ENCODE results near the gene CFAP97.

GRCh38 chr4:185242749-185243533, 39.1 kb upstream of the CFAP97 start:
- TF ChIP-seq POLR2A (IDR thresholded peaks at IDR 0.05) = no peak
- TF ChIP-seq CTCF (IDR thresholded peaks at IDR 0.05) = no peak

Measured in body of pancreas (tissue), 4 donors.